ENCODE results near the gene GMPPB.

Gene GMPPB

GRCh38 chr3:49715611-49716121 is 8.1 kb downstream of the GMPPB start:
- no peaks in the 10 kb centered on the region for H3F3A ChIP-seq (ENCODE audit: insufficient read depth, low read length)
- DNase-seq, result no peak
- no peak overlapping the region for H3K9ac ChIP-seq (ENCODE audit: low read length)
- H3K79me2 ChIP-seq (ENCODE audit: low read length), result no peaks in the 10 kb centered on the region; the same call in 1 of the 2 replicates
- H3K4me1 ChIP-seq (ENCODE audit: low read length), result no peaks in the 10 kb centered on the region
- TF ChIP-seq EZH2phosphoT487 (IDR thresholded peaks at IDR 0.05; ENCODE audit: low read length) (no peak), EZH2 (optimal IDR thresholded peaks at IDR 0.05; ENCODE audit: low read depth, low read length) (no peak), CTCF (IDR thresholded peaks at IDR 0.05; ENCODE audit: low read length) (no peak)
- H3K4me3 ChIP-seq (ENCODE audit: low read length), result no peak overlapping the region
- H3K9me2 ChIP-seq (replicated peaks; ENCODE audit: insufficient read depth, low read length), result no peaks in the 10 kb centered on the region
- no peak overlapping the region for H2AFZ ChIP-seq (ENCODE audit: low read length)
- H3K9me3 ChIP-seq (replicated peaks; ENCODE audit: insufficient read depth, low read length), result no peaks in the 10 kb centered on the region
- no peak overlapping the region for H3K4me2 ChIP-seq (ENCODE audit: low read depth, low read length)
- H3K36me3 ChIP-seq (replicated peaks; ENCODE audit: insufficient read depth, low read length), result no peaks in the 10 kb centered on the region
- no peaks in the 10 kb centered on the region for H4K20me1 ChIP-seq (ENCODE audit: insufficient read depth, low read length)
- H3K27ac ChIP-seq (ENCODE audit: low read length), result no peak overlapping the region
- no peaks in the 10 kb centered on the region for H3K27me3 ChIP-seq (replicated peaks; ENCODE audit: insufficient read depth, low read length)

- no peak for TF ChIP-seq EZH2 (optimal IDR thresholded peaks at IDR 0.05; ENCODE audit: low read depth, low read length)
- no peak for TF ChIP-seq CTCF (IDR thresholded peaks at IDR 0.05; ENCODE audit: low read length)
- no peak for TF ChIP-seq EZH2phosphoT487 (IDR thresholded peaks at IDR 0.05; ENCODE audit: low read length)
- H3K9me2 ChIP-seq (replicated peaks; ENCODE audit: insufficient read depth, low read length), result no peaks in the 10 kb centered on the region
- H3K9ac ChIP-seq (ENCODE audit: low read length), result no peak overlapping the region
- H3K4me1 ChIP-seq (ENCODE audit: low read length), result no peaks in the 10 kb centered on the region
- no peaks in the 10 kb centered on the region for H3K27me3 ChIP-seq (replicated peaks; ENCODE audit: insufficient read depth, low read length)
- H4K20me1 ChIP-seq (ENCODE audit: insufficient read depth, low read length), result no peaks in the 10 kb centered on the region
- no peak for DNase-seq
- H2AFZ ChIP-seq (ENCODE audit: low read length), result no peak overlapping the region
- no peaks in the 10 kb centered on the region for H3F3A ChIP-seq (ENCODE audit: insufficient read depth, low read length)
- no peak overlapping the region for H3K27ac ChIP-seq (ENCODE audit: low read length)
- H3K4me2 ChIP-seq (ENCODE audit: low read depth, low read length), result no peak overlapping the region
- no peak overlapping the region for H3K4me3 ChIP-seq (ENCODE audit: low read length)
- H3K79me2 ChIP-seq (ENCODE audit: low read length), result no peaks in the 10 kb centered on the region; the same call in 1 of the 2 replicates
- H3K36me3 ChIP-seq (replicated peaks; ENCODE audit: insufficient read depth, low read length), result no peaks in the 10 kb centered on the region
- no peaks in the 10 kb centered on the region for H3K9me3 ChIP-seq (replicated peaks; ENCODE audit: insufficient read depth, low read length)
These were observed 8.8 kb downstream of the GMPPB start for GRCh38 chr3:49714728-49715550.

- Histone ChIP-seq H3K4me3 (ENCODE audit: low read length) (no peak overlapping the region), H3K79me2 (ENCODE audit: low read length) (no peaks in the 10 kb centered on the region; the same call in 1 of the 2 replicates), H3K9me2 (replicated peaks; ENCODE audit: insufficient read depth, low read length) (no peaks in the 10 kb centered on the region), H3K4me1 (ENCODE audit: low read length) (no peaks in the 10 kb centered on the region), H3K27ac (ENCODE audit: low read length) (no peak overlapping the region), H3K9ac (ENCODE audit: low read length) (no peak overlapping the region), H3K36me3 (replicated peaks; ENCODE audit: insufficient read depth, low read length) (no peaks in the 10 kb centered on the region), H4K20me1 (ENCODE audit: insufficient read depth, low read length) (no peaks in the 10 kb centered on the region), H3K4me2 (ENCODE audit: low read depth, low read length) (no peak overlapping the region), H3F3A (ENCODE audit: insufficient read depth, low read length) (no peaks in the 10 kb centered on the region), H2AFZ (ENCODE audit: low read length) (no peak overlapping the region), H3K27me3 (replicated peaks; ENCODE audit: insufficient read depth, low read length) (no peaks in the 10 kb centered on the region), H3K9me3 (replicated peaks; ENCODE audit: insufficient read depth, low read length) (no peaks in the 10 kb centered on the region)
- no peak for DNase-seq
- no peak for TF ChIP-seq EZH2phosphoT487 (IDR thresholded peaks at IDR 0.05; ENCODE audit: low read length)
- TF ChIP-seq CTCF (IDR thresholded peaks at IDR 0.05; ENCODE audit: low read length), result no peak
- no peak for TF ChIP-seq EZH2 (optimal IDR thresholded peaks at IDR 0.05; ENCODE audit: low read depth, low read length)
These were observed 10.2 kb downstream of the GMPPB start for GRCh38 chr3:49713336-49714105.

All from MM.1S (cell line).